NCI-H69 (cell line): ENCODE measurements around the gene MCAM.

Source experiments
- DNase-seq: peaks from one replicate; lab custom pipeline; 2025; lab: John Stamatoyannopoulos, UW

The MCAM gene, protein sequence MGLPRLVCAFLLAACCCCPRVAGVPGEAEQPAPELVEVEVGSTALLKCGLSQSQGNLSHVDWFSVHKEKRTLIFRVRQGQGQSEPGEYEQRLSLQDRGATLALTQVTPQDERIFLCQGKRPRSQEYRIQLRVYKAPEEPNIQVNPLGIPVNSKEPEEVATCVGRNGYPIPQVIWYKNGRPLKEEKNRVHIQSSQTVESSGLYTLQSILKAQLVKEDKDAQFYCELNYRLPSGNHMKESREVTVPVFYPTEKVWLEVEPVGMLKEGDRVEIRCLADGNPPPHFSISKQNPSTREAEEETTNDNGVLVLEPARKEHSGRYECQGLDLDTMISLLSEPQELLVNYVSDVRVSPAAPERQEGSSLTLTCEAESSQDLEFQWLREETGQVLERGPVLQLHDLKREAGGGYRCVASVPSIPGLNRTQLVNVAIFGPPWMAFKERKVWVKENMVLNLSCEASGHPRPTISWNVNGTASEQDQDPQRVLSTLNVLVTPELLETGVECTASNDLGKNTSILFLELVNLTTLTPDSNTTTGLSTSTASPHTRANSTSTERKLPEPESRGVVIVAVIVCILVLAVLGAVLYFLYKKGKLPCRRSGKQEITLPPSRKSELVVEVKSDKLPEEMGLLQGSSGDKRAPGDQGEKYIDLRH

GRCh38 chr11:119316729-119317591 lies at the start of gene MCAM:
MCAM (minus strand) TSS chr11:119317130; CDS start chr11:119317101, 29 bp downstream.
- DNase-seq: peak; percentile 80

DNA sequence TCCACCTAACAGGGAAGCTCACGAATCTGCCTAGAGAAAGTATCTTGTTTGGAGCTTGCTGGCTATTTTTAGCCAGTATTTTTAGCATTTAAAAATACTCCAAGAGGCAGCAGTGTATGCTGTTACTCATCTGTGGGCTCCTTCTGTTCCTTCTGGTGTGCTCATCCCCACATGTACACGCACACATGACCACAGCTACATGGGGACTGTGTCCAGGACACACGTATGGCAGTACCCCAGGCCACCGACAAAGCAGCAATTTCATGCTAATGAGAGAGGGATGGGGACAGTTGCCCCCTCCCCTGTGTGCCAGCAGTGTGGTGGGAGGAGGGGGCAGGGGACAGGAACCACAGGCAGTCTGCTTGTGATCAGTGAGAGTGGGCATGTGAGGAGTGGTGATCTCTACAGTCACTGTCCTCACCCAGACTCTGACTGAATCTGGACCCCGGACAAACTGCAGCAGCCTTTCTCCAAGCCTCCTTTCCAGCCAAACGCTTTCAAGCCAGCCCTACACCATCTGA lies 48.2 kb upstream of the MCAM start:
- no peak for DNase-seq

DNA sequence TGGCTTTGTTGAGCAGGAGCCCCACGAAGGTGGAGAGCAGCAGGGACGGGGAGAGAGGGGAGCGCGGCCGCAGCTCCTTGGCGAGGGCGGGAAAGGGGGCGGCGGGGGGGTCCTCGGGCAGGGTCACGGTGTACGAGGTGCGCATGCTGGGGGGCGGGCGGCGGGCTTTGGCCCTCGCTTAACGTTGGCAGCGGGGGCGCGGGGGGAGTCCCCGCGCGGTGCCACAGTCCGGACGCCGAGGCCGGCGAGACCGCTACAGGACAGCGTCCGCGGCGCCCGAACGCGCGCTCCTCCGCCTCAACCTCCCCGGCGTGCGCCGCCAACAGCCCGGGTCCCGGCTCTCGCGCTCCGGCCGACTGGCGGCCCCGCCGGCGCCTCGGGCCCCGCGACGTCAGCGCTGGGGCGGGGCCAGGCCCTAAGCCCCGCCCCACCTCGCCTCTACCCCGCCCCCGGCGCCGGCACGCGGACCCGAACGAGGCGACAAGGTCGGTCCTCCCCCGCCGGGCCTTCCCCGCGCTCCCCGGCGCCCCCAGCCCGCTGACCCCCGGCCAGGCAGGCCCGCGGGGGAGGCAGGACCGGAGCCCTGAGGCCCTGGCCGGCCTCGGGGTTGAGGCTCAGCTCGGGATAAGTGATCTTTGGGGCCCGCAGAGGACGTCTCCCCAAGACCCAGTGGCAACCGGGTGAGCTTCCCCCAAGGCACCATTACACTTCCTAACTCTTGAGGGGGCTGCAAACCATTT lies 47.1 kb upstream of the MCAM start:
- DNase-seq: peak; percentile 77

DNA sequence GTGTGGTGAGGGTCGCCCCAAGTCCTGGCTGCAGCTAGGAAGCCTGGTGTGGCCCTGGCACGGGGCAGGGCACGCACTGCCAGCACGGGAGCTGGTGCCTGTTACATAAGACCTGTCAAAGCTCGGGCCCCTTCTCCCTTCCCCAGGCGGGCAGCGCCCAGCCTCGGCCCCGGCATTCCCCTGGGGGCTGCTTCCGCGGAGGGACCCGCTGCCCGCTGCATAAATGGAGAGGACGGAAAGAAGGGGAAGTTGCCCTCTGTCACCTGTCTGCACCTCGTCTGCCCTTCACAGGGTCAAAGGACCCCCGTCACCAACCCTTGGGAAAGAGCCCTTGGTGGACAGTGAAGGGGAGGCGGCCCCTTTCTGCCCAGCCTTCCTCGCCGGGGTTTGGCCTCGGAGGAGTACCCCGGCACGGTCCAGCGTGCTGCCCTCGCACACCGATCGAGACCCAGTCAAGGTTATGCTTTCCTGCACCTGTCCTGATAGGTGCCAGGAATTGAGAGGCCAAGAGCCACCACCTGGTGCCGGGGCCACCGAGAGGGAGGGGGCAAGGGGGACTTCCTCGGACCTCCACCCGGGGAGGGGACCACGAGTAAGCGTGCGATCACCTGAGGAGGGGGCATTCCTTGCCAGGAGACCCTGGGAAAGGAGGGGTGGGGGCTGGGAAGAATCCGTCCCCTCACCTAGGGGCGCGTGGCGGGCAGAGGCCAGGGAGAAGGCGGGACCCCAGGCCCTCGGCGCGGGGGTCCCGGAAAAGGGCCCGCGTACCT lies 46.3 kb upstream of the MCAM start:
- no peak for DNase-seq

DNA sequence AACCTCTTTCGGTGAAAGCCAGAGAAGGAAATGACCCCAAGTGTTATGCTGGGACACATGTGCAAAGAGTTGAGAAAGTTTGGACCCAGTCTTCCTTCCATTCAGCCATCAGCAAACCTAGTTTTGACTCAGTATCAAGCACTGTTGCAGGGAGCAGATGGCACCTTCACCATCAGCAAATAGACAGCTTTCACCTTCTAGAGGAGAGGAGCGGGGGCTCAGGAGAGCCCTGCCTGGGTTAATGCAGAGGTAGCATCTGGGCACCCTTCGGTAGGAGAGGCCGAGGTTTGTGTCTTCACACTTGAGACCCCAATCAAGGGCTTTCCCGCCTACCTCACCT lies 45.8 kb upstream of the MCAM start:
- DNase-seq: peak; percentile 60

DNA sequence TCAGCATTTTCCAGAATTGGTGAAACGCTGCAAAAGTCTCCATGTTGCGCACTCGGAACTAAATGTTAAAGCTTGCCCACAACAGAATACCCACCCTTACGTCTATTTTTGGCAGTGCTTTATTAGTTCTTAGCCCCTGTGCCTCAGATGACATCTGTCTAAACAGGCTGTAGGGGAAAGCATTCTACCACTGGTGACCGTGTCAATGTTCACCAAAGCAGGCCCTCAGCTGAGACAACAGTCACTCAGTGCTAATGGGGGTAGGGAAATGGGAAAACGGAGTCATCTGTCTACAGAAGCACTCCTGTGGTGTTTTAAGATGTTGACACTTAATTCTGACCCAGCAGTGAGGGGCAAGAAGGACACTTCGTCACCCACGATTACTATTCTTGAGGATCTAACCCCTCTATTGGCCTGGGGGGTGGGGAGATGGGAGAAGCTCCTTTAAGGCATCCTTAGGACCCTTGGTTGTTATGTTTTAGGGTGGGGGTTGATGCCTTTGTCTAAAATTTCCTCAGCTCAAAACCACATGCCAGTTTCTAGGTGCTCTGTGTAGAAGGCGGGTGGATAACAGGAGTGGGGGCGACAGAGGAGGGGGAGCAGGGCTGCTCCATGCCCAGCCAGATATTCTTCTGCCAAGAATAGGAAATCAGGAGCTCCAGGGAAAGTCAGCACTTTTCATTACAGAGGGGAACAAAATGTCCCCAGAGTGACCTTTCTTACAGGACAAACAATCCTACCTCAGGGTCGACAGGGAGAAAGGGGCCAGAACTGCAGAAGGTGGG lies 45.2 kb upstream of the MCAM start:
- DNase-seq: peak; percentile 32

GRCh38 chr11:119361056-119361787 lies 44.3 kb upstream of the MCAM start:
- DNase-seq: peak; percentile 91

- no peak for DNase-seq
Observed at GRCh38 chr11:119359365-119360214, 42.7 kb upstream of the MCAM start.

DNA sequence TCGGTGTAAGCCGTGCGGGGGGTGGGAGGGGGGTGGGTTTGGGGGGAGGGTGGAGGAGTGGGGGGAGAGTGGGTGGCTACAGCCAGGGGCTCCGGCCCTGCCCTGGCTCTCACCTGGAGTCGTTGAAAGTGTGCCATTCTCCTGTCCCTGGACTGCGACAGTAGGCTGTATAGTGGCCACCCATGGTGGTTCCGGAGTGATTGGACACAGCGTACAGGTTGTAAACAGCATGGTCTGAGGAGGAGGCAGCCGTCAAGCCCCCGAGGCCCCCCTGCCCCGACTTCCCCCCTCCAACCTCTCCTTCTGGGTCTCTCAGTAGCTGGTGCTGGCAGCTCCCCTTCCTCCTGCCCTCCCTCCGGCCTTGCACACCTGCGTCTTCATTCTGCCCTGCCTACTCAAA lies 40.1 kb upstream of the MCAM start:
- DNase-seq: no peak

DNA sequence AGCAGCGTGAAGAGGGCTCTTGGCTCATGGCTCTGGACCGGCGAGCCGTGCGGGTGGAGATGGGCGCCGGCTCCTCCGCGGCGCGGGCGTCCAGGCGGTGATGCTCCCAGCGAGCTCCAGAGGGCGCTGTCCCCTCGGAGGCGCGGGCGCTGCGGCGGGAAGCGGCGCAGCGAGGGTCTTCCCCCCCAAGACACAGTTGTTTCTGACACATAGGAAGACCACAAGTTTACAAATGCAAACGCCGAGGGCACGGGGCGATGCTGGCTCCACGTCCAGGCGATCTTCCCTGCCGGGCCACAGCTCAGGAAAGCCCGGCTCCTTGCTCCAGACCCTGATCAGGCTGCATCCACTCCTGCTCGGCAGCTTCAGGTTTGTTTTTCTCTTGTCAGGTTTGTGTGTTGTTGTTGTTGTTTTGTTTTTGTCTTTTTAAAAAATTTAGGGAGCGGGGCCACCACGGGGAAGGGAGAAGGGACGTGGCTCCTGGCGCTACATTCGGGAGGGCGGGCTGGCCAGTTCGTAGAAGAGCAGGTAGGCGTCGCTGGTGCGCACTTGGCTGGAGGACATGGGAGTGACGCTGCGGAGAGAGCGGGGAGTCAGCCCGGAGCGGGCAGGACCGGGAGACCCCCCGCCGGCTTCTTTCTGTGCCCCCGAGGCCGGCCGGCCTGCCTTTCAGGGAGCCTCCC lies 39.6 kb upstream of the MCAM start:
- peak; percentile 82 for DNase-seq

GRCh38 chr11:119355091-119355843 lies 38.3 kb upstream of the MCAM start:
- DNase-seq: no peak

DNA sequence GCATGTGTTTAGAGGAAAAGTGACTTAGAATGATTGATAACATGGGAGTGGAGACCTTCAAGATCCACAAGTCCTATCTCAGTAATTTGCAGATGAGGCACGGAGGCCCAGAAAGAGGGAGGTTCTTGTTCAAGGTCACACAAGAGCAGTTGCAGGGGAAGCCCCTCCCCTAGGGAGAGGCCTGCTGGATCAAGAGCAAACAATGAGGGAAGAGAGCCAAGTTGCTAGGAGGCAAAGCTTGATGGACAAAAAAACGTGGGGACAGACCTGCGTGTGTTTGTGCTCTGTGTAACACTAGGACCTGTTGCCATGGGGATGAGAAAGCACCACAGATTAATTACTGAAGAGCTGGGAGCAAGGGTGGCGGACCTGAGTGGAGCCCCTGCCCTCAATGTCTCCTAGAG lies 35.9 kb upstream of the MCAM start:
- DNase-seq: peak; percentile 96

DNA sequence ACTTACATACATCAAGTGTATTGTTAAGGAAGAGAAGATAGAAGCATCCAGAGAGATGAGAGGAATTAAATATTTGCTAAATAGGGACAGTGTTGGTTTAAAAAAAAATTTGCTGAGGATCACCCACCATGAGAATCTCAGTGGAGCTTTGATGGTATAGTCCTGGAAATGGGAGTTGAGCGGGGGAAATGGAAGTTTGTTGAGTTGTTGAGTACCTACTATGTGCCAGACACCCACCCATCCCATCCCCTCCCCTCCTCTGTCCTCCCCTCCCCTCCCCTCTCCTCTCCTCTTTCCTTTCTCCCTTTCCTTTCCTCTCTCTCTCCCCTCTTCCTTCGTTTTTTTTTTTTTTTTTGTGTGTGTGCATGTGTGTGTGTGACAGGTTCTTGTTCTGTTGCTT lies 34.3 kb upstream of the MCAM start:
- no peak for DNase-seq

- DNase-seq: no peak
Observed at GRCh38 chr11:119350302-119350701, 33.4 kb upstream of the MCAM start.

DNA sequence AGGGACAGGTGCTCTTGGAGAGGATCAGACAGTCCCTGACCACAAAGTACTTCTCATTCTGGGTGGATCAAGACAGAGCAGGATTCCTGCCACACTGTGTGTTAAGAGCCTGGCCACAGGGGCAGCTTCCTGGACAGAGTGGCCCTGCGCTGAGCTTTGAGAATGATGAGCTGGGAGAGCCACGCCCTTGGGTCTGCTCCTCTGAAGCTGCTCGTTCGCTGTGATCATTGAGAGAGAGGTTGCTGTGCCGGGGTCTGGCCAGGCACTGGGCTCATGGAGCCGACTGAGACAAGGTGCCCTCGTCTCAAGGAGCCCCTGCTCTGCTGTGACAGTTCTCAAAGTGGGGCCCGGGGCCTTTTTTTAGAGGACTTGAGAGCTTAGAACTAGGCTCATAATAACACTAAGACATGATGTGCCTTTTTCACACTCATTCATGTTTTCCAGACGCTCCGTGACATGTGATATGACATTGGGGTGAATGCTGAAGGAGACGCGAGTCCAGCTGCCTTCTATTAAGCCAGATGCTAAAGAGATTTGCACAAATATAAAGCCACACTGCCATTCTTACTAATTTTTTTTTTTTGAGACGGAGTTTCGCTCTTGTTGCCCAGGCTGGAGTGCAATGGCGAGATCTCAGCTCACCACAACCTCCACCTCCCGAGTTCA lies 31.1 kb upstream of the MCAM start:
- peak; percentile 18 for DNase-seq

GRCh38 chr11:119347242-119347641 lies 30.3 kb upstream of the MCAM start:
- DNase-seq: no peak

- DNase-seq: no peak
Observed at GRCh38 chr11:119346605-119347004, 29.7 kb upstream of the MCAM start, which contains the start of gene MFRP. MFRP (minus strand) TSS chr11:119346705; CDS start chr11:119346513, 192 bp downstream.
